ENCODE measurements around the gene INTU.
"Not testable (repeated sequence)": the region's sequence is repeated elsewhere in the genome, so short reads cannot be mapped to it uniquely, and the experiment has no call there.

The INTU gene

DNA sequence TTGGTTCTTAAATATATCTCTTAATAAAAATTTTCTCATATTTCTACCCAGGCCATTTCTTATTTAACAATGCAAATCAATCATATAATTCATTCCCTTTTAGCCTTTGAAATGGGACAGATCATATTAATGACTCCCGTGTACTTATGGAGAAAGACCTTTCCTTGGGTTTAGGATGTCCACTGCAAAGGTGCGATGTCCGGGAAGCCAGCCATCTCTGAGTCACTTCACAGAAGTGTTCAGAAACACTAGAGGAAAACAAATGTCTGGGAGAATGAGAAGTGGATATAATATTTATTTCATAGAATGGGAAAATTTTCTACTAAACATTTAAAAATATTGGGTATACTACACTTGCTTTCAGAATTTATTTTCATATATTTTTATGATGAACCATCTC lies 15.3 kb downstream of the INTU start:
- no peak for DNase-seq

DNA sequence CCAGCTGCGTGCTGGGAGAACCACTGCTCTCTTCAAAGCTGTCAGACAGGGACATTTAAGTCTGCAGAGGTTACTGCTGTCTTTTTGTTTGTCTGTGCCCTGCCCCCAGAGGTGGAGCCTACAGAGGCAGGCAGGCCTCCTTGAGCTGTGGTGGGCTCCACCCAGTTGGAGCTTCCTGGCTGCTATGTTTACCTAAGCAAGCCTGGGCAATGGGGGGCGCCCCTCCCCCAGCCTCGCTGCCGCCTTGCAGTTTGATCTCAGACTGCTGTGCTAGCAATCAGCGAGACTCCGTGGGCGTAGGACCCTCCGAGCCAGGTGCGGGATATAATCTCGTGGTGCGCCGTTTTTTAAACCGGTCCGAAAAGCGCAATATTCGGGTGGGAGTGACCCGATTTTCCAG lies 22.8 kb downstream of the INTU start:
- not testable (repeated sequence) for DNase-seq

DNA sequence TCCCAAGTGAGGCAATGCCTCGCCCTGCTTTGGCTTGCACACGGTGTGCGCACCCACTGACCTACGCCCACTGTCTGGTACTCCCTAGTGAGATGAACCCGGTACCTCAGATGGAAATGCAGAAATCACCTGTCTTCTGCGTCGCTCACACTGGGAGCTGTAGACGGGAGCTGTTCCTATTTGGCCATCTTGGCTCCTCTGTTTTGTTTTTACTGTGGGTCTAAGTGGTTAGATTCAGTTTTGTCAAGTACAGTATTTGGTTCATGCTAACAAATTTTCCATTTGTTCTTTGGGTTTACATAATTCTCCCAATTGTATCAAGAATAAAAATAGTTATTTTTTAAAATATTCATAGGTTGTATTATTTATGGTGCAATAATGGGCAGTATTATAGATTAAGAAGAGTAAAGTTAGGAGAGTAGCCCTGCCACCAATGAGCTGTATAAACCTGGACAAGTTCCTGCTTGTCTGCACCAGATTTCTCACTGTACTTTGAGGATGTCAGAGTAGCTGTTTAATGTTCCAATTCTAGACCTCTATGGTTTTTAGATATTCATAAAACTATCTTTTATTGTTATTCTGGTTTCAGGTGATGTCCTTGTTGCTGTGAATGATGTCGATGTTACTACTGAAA lies 23.4 kb downstream of the INTU start:
- DNase-seq = no peak

- no peak for DNase-seq
Observed at GRCh38 chr4:127660284-127660885, 27.6 kb downstream of the INTU start.

DNA sequence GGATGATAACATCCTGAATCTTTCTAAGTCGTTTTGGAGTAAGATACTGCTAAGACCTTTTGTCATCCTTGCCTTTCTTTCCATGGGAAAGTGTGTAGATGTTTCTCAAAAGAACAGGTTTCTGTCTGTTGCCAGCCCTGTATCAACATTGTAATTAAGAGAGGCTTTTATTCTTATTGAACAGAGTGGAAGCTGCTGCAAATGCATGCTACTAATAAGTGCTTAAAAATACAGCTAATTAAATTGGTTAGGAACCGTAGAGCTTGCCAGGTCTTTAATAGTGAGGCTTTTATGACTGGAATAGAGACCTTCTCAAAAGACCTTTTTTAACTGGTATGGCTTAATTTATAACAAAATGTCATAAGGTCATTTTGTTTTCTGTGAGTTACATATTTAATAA lies 34.4 kb downstream of the INTU start:
- DNase-seq = no peak

GRCh38 chr4:127667772-127668171 lies 35.0 kb downstream of the INTU start:
- no peak for DNase-seq

- no peak for DNase-seq
Observed at GRCh38 chr4:127668770-127669169, 36.0 kb downstream of the INTU start.

DNA sequence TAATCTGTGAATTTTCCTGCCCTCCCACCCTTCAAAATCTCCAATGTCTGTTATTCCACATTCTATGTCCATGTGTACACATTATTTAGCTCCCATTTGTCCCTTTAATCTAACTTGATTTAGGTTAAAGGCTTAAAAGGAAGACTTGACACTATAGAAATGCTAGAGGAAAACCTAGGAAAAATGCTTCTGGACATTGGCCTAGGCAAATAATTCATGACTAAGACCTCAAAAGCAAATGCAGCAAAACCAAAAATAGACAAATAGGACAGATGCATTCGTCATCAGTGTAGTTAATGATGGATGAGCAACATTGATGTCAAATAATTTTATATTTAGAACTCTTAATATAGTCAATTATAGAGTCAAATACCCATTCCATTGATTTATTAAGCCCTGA lies 36.9 kb downstream of the INTU start:
- no peak for DNase-seq

GRCh38 chr4:127672111-127672510 lies 39.4 kb downstream of the INTU start:
- no peak for DNase-seq

- no peak for DNase-seq
Observed at GRCh38 chr4:127685292-127685691, 52.5 kb downstream of the INTU start.

DNA sequence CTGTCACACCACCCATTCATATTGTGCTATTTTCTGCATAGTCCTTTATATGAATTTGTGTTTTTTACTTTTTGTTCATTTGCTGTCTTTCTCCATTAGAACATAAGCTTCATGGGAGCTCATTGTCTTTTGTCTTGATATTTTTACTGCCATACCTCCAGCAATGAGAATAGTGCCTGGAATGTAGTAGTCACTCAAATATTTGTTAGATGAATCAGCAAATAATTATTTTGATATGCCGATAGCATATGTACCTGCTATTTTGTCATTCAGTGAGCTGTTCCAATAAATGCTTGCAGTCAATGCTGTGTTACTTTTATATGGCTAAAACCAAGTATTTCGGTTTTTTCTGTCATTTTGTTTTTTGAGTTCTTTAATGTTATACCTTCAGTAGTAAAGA lies 53.9 kb downstream of the INTU start:
- DNase-seq = no peak

GRCh38 chr4:127687580-127687979 lies 54.8 kb downstream of the INTU start:
- no peak for DNase-seq

GRCh38 chr4:127698789-127699200 lies 66.0 kb downstream of the INTU start:
- DNase-seq = no peak

- no peak for DNase-seq
Observed at GRCh38 chr4:127708985-127709384, 76.2 kb downstream of the INTU start.

DNA sequence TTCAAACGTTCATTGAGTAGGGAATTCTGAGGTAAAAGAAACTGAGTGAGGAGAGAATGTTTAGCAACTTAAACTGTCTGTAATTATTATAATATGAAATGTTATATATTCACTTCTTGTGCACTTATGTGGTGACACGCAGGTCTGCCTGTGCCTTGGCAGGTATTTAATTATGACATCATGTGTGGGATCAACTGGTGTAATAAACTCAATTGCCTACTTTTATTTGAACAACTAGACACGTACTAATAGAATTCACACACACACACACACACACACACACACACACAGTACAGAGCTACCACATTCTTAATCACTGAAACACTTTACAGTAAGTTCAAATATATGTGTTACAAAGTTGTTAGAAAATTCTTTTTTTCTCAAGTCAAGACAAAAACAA lies 76.7 kb downstream of the INTU start:
- DNase-seq = no peak

DNA sequence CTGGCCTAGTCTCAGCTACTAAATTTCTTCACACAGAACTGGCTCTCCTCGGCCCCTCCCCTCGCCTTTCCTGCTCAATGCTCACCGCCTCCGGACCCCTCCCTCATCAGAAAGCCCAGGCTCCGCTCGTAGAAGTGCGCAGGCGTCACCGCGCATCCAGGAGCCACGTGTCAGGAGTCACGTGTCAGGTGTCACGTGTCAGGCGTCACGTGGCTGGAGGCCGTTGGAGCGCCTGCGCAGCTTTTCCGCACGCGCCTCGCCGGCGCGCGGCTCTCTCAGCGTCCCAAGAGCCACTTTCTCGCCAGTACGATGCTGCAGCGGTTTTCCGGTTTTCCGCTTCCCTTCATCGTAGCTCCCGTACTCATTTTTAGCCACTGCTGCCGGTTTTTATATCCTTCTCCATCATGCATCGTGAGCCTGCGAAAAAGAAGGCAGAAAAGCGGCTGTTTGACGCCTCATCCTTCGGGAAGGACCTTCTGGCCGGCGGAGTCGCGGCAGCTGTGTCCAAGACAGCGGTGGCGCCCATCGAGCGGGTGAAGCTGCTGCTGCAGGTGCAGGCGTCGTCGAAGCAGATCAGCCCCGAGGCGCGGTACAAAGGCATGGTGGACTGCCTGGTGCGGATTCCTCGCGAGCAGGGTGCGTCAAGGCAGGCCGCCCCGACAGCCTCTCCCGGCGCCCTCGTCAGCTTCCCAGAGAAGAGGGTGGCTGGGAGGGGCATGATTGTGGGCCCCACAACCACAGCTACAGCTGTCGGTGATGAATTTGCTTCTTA lies 97.6 kb downstream of the INTU start, which contains the start of gene SLC25A31:
Gene SLC25A31 (plus strand): TSS at position 259 of the 772 bp plus-strand sequence. CDS start 146 bp downstream, at position 405.
- DNase-seq = no peak

DNA sequence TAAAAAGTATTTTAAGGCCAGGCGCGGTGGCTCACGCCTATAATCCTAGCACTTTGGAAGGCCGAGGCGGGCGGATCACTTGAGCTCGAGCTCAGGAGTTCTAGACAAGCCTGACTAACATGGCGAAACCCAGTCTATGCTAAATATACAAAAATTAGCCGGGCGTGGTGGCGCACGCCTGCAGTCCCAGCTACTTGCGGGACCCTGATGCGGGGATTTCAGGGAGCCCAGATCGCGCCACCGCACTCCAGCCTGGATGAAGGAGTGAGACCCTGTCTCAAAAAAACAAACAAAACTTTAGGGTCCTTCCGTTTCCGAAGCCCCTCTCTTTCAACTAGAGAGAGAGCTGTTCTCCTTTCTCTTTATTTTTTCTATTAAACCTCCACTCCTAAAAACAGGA lies 98.6 kb downstream of the INTU start:
- no peak for DNase-seq

GRCh38 chr4:127732623-127733328 lies 100.0 kb downstream of the INTU start:
- DNase-seq = no peak

DNA sequence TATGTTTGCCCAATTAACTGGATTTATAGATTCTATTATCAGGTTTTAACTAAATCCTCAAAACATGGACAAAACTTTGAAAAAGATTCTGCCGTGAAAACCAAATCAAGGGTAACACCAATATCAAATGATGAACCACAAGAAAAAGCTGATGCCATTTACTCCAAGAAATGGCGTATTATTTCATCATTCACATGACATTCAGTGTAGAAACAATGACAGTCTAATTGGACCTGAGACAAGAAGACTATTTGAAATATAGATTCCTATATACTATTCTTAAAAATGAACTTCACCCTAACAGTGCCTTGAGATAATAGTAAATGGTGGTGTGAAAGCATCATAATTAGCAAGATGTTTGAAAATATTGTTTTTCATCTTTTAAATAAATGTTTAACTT lies 102.2 kb downstream of the INTU start:
- no peak for DNase-seq

- no peak for DNase-seq
Observed at GRCh38 chr4:127737295-127737694, 104.5 kb downstream of the INTU start.

DNA sequence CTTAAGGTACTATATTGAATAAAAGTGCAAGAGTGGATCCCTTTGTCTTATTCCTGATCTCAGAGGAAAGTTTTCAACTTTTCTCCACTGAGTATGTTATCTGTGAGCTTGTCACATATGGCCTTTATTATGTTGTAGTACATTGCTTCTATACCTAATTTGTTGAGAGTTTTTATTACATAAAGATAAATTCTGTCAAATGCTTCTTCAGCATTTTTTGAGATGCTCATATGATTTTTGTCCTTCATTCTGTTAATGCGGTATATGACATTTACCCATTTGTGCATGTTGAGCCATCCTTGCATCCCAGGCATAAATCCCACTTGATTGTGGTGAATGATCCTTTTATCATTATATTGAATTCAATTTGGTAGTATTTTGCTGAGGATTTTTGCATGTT lies 108.5 kb downstream of the INTU start:
- DNase-seq = no peak

DNA sequence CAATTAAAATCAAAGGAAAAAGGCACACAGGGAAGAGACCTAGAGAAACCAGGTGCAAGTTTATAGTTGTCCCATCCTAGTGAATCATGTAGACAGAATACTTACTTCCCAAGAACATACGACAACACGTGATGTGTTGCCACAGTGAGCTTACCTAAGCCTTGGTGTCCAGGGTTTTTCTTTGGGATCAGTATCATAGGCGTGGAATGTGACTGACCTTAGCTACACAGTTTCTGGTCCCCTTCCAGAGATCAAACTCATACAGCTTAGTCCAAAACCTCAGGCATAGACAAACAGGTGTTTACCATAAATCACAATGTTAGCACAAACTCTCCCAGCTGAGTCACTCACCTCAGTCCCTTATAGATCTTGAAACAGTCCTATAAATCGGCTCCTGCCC lies 115.1 kb downstream of the INTU start:
- no peak for DNase-seq

DNA sequence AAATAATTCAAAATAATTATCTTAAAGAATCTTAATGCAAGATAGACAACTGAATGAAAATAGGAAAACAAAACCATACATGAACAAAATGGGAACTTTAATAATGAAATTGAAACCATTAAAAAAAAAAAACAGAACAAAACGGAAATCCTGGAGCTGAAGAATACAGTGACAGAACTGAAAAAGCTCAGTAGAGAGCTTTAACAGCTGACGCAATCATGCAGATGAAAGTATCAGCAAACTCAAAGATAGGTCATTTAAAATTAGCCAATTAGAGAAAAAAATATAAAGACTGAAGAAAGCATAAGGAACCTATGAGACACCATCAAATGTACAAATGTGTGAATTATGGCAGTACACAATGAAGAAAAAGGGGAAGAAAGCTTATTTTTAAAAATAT lies 116.2 kb downstream of the INTU start:
- DNase-seq = no peak

- no peak for DNase-seq
Observed at GRCh38 chr4:127756906-127757305, 124.1 kb downstream of the INTU start.

All from activated naive CD4-positive, alpha-beta T cell treated with anti-CD3 and anti-CD28 coated beads, Interleukin-2, amount 50 U/mL, for 16 hours (primary cell).